ENCODE results near the gene CNTN5.

GRCh38 chr11:99142237-99142636, 121.5 kb downstream of the CNTN5 start:
- TF ChIP-seq TEAD4 (IDR thresholded peaks at IDR 0.05) (no peak), TCF12 (IDR thresholded peaks at IDR 0.05; ENCODE audit: low read depth) (no peak)

All from Ishikawa (cell line).